Stomach (tissue), 4 donors: ENCODE results near the gene NCKAP5.

Experiments
- EP300 ChIP-seq: sonication (generic); formaldehyde crosslinking; IDR thresholded peaks from one replicate; pipeline ENCODE4 v1.6.1; 2017; ENCODE audit warnings: antibody characterized with exemption
- POLR2A ChIP-seq, 4 donors: fragments of 450-650 bp; IDR thresholded peaks; one replicate each; pipeline ENCODE4 v1.6.1; 2016; ENCODE audit warnings: antibody characterized with exemption in 4 of 4, control low read depth in 2 of 4, mild to moderate bottlenecking in 1 of 4, moderate library complexity in 1 of 4
- POLR2AphosphoS5 ChIP-seq, 3 donors: sonication (generic); formaldehyde crosslinking; IDR thresholded peaks; one replicate each; pipeline ENCODE4 v1.6.1; 2016; ENCODE audit warnings: antibody characterized with exemption in 3 of 3
- TF ChIP-seq, protein P1 (sequence below), 7 experiments: fragments of 450-650 bp in 4 of 7; fragments of 200-600 bp in 3 of 7; sonication (generic) in 3 of 7; IDR thresholded peaks; one replicate each; pipeline ENCODE4 v1.5.1; 2016 to 2019; ENCODE audit warnings: antibody characterized with exemption in 7 of 7, control low read depth in 2 of 7, mild to moderate bottlenecking in 1 of 7

- TF ChIP-seq, protein P1, sequence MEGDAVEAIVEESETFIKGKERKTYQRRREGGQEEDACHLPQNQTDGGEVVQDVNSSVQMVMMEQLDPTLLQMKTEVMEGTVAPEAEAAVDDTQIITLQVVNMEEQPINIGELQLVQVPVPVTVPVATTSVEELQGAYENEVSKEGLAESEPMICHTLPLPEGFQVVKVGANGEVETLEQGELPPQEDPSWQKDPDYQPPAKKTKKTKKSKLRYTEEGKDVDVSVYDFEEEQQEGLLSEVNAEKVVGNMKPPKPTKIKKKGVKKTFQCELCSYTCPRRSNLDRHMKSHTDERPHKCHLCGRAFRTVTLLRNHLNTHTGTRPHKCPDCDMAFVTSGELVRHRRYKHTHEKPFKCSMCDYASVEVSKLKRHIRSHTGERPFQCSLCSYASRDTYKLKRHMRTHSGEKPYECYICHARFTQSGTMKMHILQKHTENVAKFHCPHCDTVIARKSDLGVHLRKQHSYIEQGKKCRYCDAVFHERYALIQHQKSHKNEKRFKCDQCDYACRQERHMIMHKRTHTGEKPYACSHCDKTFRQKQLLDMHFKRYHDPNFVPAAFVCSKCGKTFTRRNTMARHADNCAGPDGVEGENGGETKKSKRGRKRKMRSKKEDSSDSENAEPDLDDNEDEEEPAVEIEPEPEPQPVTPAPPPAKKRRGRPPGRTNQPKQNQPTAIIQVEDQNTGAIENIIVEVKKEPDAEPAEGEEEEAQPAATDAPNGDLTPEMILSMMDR (IDR thresholded peaks at IDR 0.05), result no peak
- no peak for TF ChIP-seq POLR2A (IDR thresholded peaks at IDR 0.05)
- no peak for TF ChIP-seq EP300
- no peak for TF ChIP-seq POLR2AphosphoS5 (IDR thresholded peaks at IDR 0.05)
These were observed 350.1 kb downstream of the NCKAP5 start for GRCh38 chr2:133218204-133218603.
